ENCODE results near the gene PRKCZ.

DNA sequence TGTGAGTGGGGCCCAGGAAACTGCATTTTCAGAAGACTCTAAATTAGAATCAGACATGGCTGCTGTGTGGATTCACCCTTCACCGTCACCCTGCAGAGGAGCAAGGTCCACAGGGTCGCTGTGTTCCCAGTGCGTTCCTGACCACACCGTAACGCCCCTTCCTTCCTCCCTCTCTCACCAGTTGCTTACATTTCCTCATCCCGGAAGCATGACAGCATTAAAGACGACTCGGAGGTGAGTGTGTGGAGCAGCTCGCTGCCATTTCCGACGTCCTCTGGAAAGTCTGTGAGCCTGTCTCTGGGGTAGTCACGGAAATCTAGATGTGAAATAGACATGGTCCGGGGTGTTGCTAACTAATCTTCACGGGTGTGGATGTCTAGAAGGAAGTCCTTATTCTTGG, 98.5 kb downstream of the PRKCZ start:
- TF ChIP-seq, protein P1, sequence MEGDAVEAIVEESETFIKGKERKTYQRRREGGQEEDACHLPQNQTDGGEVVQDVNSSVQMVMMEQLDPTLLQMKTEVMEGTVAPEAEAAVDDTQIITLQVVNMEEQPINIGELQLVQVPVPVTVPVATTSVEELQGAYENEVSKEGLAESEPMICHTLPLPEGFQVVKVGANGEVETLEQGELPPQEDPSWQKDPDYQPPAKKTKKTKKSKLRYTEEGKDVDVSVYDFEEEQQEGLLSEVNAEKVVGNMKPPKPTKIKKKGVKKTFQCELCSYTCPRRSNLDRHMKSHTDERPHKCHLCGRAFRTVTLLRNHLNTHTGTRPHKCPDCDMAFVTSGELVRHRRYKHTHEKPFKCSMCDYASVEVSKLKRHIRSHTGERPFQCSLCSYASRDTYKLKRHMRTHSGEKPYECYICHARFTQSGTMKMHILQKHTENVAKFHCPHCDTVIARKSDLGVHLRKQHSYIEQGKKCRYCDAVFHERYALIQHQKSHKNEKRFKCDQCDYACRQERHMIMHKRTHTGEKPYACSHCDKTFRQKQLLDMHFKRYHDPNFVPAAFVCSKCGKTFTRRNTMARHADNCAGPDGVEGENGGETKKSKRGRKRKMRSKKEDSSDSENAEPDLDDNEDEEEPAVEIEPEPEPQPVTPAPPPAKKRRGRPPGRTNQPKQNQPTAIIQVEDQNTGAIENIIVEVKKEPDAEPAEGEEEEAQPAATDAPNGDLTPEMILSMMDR (IDR thresholded peaks at IDR 0.05) = no peak
- TF ChIP-seq POLR2A (IDR thresholded peaks at IDR 0.05) = no peak

Measured in uterus (tissue), 2 donors.